ENCODE results near the gene LINC00305. TPM values are rescaled to one million over a fixed set of nuclear protein-coding genes. Genes with fewer than 3 reads are reported as not detected.

Gene LINC00305
- total RNA-seq, 4 donors from 2014 or later, result 0.97 TPM; not detected in 3

- Histone ChIP-seq H3K4me1 (no peaks in the 10 kb centered on the region), H3K9me3 (no peaks in the 10 kb centered on the region), H3K36me3 (no peaks in the 10 kb centered on the region), H3K4me3 (no peak overlapping the region), H3K27ac (no peak overlapping the region), H3K27me3 (no peaks in the 10 kb centered on the region)
- no peak for DNase-seq
- intact Hi-C loops (cut with DNase I; ENCODE audit: low total_unique reads), result no loop called here
- TF ChIP-seq POLR2A (IDR thresholded peaks at IDR 0.05) (no peak), CTCF (IDR thresholded peaks at IDR 0.05) (no peak)
These were observed 117.5 kb downstream of the LINC00305 start for GRCh38 chr18:64031411-64031810.

Other genes with a start within 250 kb of the LINC00305 start
- gene SERPINB10, start 241.1 kb downstream of the LINC00305 start, total RNA-seq, result not detected
- gene HMSD, start 199.8 kb downstream of the LINC00305 start, total RNA-seq, result under 1 TPM in 1 of 4 donors, not detected in 3; 0.28 TPM
- gene SERPINB8, start 179.0 kb downstream of the LINC00305 start, total RNA-seq, result 10 to 100 TPM in 2 of 4 donors, 1 to 10 TPM in 2; 2.3 to 15.0 (median 7.0) TPM

All from uterus (tissue), 4 donors.